ENCODE data around the gene BRPF3. TPM values are rescaled to one million over a fixed set of nuclear protein-coding genes. Genes with fewer than 3 reads are reported as not detected.

The BRPF3 gene
- total and polyA plus RNA-seq, 9 of the 15 experiments (the other 6 are each of a cell fraction or from before 2014, with no cell fraction given), result 2.2 to 19.3 (median 8.0) TPM

DNA sequence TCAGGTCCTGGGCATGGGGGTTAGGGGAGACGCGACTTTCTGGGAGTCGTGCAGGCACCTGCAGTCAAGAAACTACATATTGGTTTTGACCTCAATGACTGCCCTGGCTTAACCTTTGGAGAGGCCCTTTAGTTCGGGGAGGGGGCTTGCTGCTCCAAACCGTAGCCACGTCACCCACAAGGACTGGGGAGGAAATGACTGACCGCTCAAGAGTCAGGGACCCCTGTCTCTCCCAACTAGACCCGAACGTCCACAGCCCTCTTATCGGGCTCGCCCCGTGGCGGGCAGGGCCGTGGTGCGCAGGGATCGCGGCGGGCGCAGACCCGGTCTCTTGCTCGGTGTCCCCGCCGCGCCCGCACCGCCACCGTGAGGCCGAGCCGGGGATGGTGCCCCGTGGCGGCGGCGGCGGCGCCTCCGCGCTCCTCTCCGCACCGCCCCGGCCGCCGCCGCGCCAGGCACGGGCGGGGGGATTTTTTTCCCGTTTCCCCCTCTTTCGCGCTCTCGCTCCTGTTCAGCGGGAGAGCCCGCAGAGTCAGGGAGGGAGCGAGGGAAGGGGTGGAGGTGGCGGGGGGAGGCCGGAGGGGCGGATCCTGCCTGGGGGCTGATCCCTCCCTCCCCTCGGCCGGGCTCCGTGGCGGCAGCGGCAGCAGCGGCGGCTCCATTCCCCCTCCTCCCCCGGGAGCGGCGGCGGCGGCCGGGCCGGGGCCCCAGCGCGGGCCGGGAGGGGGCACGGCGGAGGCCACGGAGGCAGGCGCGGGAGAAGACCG is at the start of gene BRPF3 (continued):
- TF ChIP-seq MAFG (tag; conservative IDR thresholded peaks at IDR 0.05) (no peak), ZNF512 (tag; IDR thresholded peaks at IDR 0.05) (no peak), ILF3 (IDR thresholded peaks at IDR 0.05; ENCODE audit: borderline replicate concordance) (peak; percentile 54; the same call in 1 of the 2 replicates), HLTF (IDR thresholded peaks at IDR 0.05) (no peak), TCF3 (CRISPR knock-in tag; IDR thresholded peaks at IDR 0.05) (0 out of 2 replicates have a peak, but pooled peaks have one; percentile 17), CLOCK (CRISPR knock-in tag; IDR thresholded peaks at IDR 0.05; ENCODE audit: borderline replicate concordance) (no peak), ZNF140 (CRISPR knock-in tag; IDR thresholded peaks at IDR 0.05) (no peak), ZNF785 (CRISPR knock-in tag; IDR thresholded peaks at IDR 0.05) (no peak), ZNF778 (CRISPR knock-in tag; IDR thresholded peaks at IDR 0.05) (no peak), HES1 (IDR thresholded peaks at IDR 0.05; ENCODE audit: low read depth) (no peak), NR0B1 (IDR thresholded peaks at IDR 0.05; ENCODE audit: partially characterized antibody) (no peak), ZNF280B (CRISPR knock-in tag; IDR thresholded peaks at IDR 0.05) (no peak)
- TF ChIP-seq, protein P1, sequence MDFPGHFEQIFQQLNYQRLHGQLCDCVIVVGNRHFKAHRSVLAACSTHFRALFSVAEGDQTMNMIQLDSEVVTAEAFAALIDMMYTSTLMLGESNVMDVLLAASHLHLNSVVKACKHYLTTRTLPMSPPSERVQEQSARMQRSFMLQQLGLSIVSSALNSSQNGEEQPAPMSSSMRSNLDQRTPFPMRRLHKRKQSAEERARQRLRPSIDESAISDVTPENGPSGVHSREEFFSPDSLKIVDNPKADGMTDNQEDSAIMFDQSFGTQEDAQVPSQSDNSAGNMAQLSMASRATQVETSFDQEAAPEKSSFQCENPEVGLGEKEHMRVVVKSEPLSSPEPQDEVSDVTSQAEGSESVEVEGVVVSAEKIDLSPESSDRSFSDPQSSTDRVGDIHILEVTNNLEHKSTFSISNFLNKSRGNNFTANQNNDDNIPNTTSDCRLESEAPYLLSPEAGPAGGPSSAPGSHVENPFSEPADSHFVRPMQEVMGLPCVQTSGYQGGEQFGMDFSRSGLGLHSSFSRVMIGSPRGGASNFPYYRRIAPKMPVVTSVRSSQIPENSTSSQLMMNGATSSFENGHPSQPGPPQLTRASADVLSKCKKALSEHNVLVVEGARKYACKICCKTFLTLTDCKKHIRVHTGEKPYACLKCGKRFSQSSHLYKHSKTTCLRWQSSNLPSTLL (IDR thresholded peaks at IDR 0.05), result no peak
- TF ChIP-seq, protein P2, sequence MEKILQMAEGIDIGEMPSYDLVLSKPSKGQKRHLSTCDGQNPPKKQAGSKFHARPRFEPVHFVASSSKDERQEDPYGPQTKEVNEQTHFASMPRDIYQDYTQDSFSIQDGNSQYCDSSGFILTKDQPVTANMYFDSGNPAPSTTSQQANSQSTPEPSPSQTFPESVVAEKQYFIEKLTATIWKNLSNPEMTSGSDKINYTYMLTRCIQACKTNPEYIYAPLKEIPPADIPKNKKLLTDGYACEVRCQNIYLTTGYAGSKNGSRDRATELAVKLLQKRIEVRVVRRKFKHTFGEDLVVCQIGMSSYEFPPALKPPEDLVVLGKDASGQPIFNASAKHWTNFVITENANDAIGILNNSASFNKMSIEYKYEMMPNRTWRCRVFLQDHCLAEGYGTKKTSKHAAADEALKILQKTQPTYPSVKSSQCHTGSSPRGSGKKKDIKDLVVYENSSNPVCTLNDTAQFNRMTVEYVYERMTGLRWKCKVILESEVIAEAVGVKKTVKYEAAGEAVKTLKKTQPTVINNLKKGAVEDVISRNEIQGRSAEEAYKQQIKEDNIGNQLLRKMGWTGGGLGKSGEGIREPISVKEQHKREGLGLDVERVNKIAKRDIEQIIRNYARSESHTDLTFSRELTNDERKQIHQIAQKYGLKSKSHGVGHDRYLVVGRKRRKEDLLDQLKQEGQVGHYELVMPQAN (IDR thresholded peaks at IDR 0.05; ENCODE audit: borderline replicate concordance), result peak; percentile 41; the same call in 1 of the 2 replicates
